ENCODE measurements around the gene USF3. TPM values are rescaled to one million over a fixed set of nuclear protein-coding genes. Genes with fewer than 3 reads are reported as not detected.

Gene USF3
- total and polyA plus RNA-seq, 9 of the 15 experiments (the other 6 are each of a cell fraction or from before 2014, with no cell fraction given), result 1.4 to 6.9 (median 3.1) TPM

- TF ChIP-seq ASH1L (IDR thresholded peaks at IDR 0.05; ENCODE audit: borderline replicate concordance, low read depth, partially characterized antibody), result peak; percentile 94
- TF ChIP-seq NFE2L1 (tag; IDR thresholded peaks at IDR 0.05; ENCODE audit: borderline replicate concordance, low read depth), result no peak
- no peak for TF ChIP-seq BCLAF1 (IDR thresholded peaks at IDR 0.05; ENCODE audit: borderline replicate concordance in 1 of 2, control insufficient read depth in 1 of 2, low read depth in 2 of 2, low read length in 1 of 2)
- no peak for TF ChIP-seq ATF3 (IDR thresholded peaks at IDR 0.05)
- no peak for TF ChIP-seq ATF3 (CRISPR knock-in tag; conservative IDR thresholded peaks at IDR 0.05)
- no peak for TF ChIP-seq ZNF311 (CRISPR knock-in tag; IDR thresholded peaks at IDR 0.05)
- TF ChIP-seq XRCC3 (IDR thresholded peaks at IDR 0.05), result no peak
- peak; percentile 71 for TF ChIP-seq SP1 (CRISPR knock-in tag; IDR thresholded peaks at IDR 0.05)
- TF ChIP-seq ZNF407 (IDR thresholded peaks at IDR 0.05; ENCODE audit: low read depth), result no peak
- no peak for TF ChIP-seq ZNF589 (CRISPR knock-in tag; IDR thresholded peaks at IDR 0.05; ENCODE audit: low read depth)
- no peak for TF ChIP-seq HNRNPUL1 (IDR thresholded peaks at IDR 0.05; ENCODE audit: low read length)
- no peak for TF ChIP-seq SETDB1 (IDR thresholded peaks at IDR 0.05; ENCODE audit: low read length)
- TF ChIP-seq ARHGAP35 (IDR thresholded peaks at IDR 0.05; ENCODE audit: partially characterized antibody), result no peak
- no peak for TF ChIP-seq ZNF699 (CRISPR knock-in tag; IDR thresholded peaks at IDR 0.05; ENCODE audit: insufficient replicate concordance)
- no peak for TF ChIP-seq ZNF766 (CRISPR knock-in tag; conservative IDR thresholded peaks at IDR 0.05)
Observed at GRCh38 chr3:113696658-113697499, 437 bp upstream of the USF3 start (continued).
